ENCODE data around the gene CD19.

GRCh38 chr16:28935924-28936783, 4.4 kb downstream of the CD19 start:
- TF ChIP-seq YY1 (IDR thresholded peaks at IDR 0.05; ENCODE audit: insufficient read depth, insufficient read length) (no peak), ZNF274 (IDR thresholded peaks at IDR 0.05; ENCODE audit: low read depth, low read length) (no peak), SUZ12 (IDR thresholded peaks at IDR 0.05; ENCODE audit: extremely low read depth, insufficient read depth, insufficient read length) (no peak)

Data from NT2/D1 (cell line).